K562 (cell line): ENCODE measurements around the gene PTCRA. TPM values are rescaled to one million over a fixed set of nuclear protein-coding genes. Genes with fewer than 3 reads are reported as not detected.

Experiments
- BCOR ChIP-seq: fragments of 450-650 bp; IDR thresholded peaks from 2 replicates; pipeline ENCODE4 v1.6.1; 2016
- CHD4 ChIP-seq: fragments of 200-600 bp; sonication (generic); IDR thresholded peaks from 3 replicates; pipeline ENCODE4 v1.6.1; 2012; ENCODE audit warnings: low read depth, mild to moderate bottlenecking, mixed read lengths, low read length, inconsistent platforms; ENCODE audit not compliant: insufficient read depth, insufficient replicate concordance, poor library complexity, severe bottlenecking
- MED1 ChIP-seq: sonication (generic); formaldehyde crosslinking; IDR thresholded peaks from 2 replicates; pipeline ENCODE4 v1.8.1; 2023; ENCODE audit warnings: missing genetic modification reagents, borderline replicate concordance
- POLR2A ChIP-seq: fragments of 450-650 bp; conservative IDR thresholded peaks from 2 replicates; pipeline ENCODE4 v1.6.1; 2016
- SREBF1 ChIP-seq: fragments of 150-350 bp; IDR thresholded peaks from 2 replicates; pipeline ENCODE4 v1.6.1; 2014; ENCODE audit warnings: antibody characterized with exemption, low read depth, low read length, borderline replicate concordance
- TBP ChIP-seq: optimal IDR thresholded peaks from 2 replicates; pipeline ENCODE3; 2011; ENCODE audit warnings: low read depth, low read length, improper control_type of control experiment
- TCF7 ChIP-seq: sonication (generic); IDR thresholded peaks from 2 replicates; pipeline ENCODE4 v1.6.1; 2016; ENCODE audit warnings: antibody characterized with exemption, borderline replicate concordance
- TEAD4 ChIP-seq, 2 experiments: sonication (generic) in 1 of 2; formaldehyde crosslinking in 1 of 2; IDR thresholded peaks; 2 replicates each; pipeline versions ENCODE4 v1.6.1 to v1.8.0; 2012 to 2022; ENCODE audit warnings: borderline replicate concordance in 1 of 2, inconsistent platforms in 1 of 2, low read length in 1 of 2, mild to moderate bottlenecking in 1 of 2, missing genetic modification reagents in 1 of 2
- THAP12 ChIP-seq: fragments of 250-450 bp; sonication (Bioruptor Pico); IDR thresholded peaks from 2 replicates; pipeline ENCODE4 v1.9.0; 2021; ENCODE audit warnings: mild to moderate bottlenecking, inconsistent platforms
- ZBED1 ChIP-seq: IDR thresholded peaks from 2 replicates; pipeline ENCODE4 v1.6.1; 2014
- ZFP36 ChIP-seq: fragments of 150-350 bp; IDR thresholded peaks from 2 replicates; pipeline ENCODE4 v1.6.1; 2018; ENCODE audit warnings: low read length, low read depth; ENCODE audit not compliant: partially characterized antibody
- ZKSCAN3 ChIP-seq: fragments of 250-450 bp; sonication (Bioruptor Pico); IDR thresholded peaks from 2 replicates; pipeline ENCODE4 v1.4.0; 2020
- ZNF274 ChIP-seq: IDR thresholded peaks from 2 replicates; pipeline ENCODE4 v1.6.1; 2011; ENCODE audit warnings: low read depth, mild to moderate bottlenecking, low read length, moderate library complexity, borderline replicate concordance
- polyA plus RNA-seq, 8 experiments: library from polyadenylated mRNA; depleted of rRNA in 4 of 8; stranded (reverse) in 5 of 8; unstranded in 3 of 8; fragments of >200 nt; fragmentation: Nextera tagmentation in 2 of 8; fragmentation: Illumina TruSeq in 1 of 8; extraction: Ambion mirVana in 2 of 8; extraction: Trizol in 1 of 8; gene quantifications; 2 replicates each; pipeline versions ENCODE4 v1.2.1 to v1.2.3, GENCODE V29; 2011 to 2014; ENCODE audit warnings: inconsistent platforms in 1 of 8, missing spikeins in 1 of 8
- total RNA-seq, 7 experiments: library from RNA; depleted of rRNA in 6 of 7; stranded (reverse); fragments of >200 nt in 6 of 7; fragmentation: Illumina TruSeq in 2 of 7; extraction: Trizol in 2 of 7; gene quantifications; 2 replicates each; pipeline versions ENCODE4 v1.2.1 to v1.2.3, GENCODE V29; 2011 to 2021; ENCODE audit warnings: low replicate concordance in 1 of 7
- TF ChIP-seq, protein P1 (sequence below): fragments of 200-600 bp; sonication (generic); IDR thresholded peaks from one replicate; pipeline ENCODE4 v1.6.1; 2012; ENCODE audit warnings: mild to moderate bottlenecking, low read depth, low read length, inconsistent platforms

Gene PTCRA
- total and polyA plus RNA-seq, 9 of the 15 experiments (the other 6 are each of a cell fraction or from before 2014, with no cell fraction given): 0.21 TPM; not detected in 8

GRCh38 chr6:42879372-42880239, 36.2 kb upstream of the PTCRA start, which contains the start of gene RPL7L1 (continued):
- TF ChIP-seq ZKSCAN3 (CRISPR knock-in tag): no peak
- TF ChIP-seq THAP12 (CRISPR knock-in tag): peak; percentile 81; the same call in 1 of the 2 replicates
- peak; percentile 31; the same call in 1 of the 2 replicates for TF ChIP-seq TEAD4 (IDR thresholded peaks at IDR 0.05; ENCODE audit: low read length)
- no peak for TF ChIP-seq TEAD4 (CRISPR knock-in tag; IDR thresholded peaks at IDR 0.05; ENCODE audit: borderline replicate concordance)
- TF ChIP-seq ZNF274: no peak
- peak; percentile 97 for TF ChIP-seq TBP
- no peak; the same call in 1 of the 2 replicates for TF ChIP-seq TCF7
- TF ChIP-seq, protein P1, sequence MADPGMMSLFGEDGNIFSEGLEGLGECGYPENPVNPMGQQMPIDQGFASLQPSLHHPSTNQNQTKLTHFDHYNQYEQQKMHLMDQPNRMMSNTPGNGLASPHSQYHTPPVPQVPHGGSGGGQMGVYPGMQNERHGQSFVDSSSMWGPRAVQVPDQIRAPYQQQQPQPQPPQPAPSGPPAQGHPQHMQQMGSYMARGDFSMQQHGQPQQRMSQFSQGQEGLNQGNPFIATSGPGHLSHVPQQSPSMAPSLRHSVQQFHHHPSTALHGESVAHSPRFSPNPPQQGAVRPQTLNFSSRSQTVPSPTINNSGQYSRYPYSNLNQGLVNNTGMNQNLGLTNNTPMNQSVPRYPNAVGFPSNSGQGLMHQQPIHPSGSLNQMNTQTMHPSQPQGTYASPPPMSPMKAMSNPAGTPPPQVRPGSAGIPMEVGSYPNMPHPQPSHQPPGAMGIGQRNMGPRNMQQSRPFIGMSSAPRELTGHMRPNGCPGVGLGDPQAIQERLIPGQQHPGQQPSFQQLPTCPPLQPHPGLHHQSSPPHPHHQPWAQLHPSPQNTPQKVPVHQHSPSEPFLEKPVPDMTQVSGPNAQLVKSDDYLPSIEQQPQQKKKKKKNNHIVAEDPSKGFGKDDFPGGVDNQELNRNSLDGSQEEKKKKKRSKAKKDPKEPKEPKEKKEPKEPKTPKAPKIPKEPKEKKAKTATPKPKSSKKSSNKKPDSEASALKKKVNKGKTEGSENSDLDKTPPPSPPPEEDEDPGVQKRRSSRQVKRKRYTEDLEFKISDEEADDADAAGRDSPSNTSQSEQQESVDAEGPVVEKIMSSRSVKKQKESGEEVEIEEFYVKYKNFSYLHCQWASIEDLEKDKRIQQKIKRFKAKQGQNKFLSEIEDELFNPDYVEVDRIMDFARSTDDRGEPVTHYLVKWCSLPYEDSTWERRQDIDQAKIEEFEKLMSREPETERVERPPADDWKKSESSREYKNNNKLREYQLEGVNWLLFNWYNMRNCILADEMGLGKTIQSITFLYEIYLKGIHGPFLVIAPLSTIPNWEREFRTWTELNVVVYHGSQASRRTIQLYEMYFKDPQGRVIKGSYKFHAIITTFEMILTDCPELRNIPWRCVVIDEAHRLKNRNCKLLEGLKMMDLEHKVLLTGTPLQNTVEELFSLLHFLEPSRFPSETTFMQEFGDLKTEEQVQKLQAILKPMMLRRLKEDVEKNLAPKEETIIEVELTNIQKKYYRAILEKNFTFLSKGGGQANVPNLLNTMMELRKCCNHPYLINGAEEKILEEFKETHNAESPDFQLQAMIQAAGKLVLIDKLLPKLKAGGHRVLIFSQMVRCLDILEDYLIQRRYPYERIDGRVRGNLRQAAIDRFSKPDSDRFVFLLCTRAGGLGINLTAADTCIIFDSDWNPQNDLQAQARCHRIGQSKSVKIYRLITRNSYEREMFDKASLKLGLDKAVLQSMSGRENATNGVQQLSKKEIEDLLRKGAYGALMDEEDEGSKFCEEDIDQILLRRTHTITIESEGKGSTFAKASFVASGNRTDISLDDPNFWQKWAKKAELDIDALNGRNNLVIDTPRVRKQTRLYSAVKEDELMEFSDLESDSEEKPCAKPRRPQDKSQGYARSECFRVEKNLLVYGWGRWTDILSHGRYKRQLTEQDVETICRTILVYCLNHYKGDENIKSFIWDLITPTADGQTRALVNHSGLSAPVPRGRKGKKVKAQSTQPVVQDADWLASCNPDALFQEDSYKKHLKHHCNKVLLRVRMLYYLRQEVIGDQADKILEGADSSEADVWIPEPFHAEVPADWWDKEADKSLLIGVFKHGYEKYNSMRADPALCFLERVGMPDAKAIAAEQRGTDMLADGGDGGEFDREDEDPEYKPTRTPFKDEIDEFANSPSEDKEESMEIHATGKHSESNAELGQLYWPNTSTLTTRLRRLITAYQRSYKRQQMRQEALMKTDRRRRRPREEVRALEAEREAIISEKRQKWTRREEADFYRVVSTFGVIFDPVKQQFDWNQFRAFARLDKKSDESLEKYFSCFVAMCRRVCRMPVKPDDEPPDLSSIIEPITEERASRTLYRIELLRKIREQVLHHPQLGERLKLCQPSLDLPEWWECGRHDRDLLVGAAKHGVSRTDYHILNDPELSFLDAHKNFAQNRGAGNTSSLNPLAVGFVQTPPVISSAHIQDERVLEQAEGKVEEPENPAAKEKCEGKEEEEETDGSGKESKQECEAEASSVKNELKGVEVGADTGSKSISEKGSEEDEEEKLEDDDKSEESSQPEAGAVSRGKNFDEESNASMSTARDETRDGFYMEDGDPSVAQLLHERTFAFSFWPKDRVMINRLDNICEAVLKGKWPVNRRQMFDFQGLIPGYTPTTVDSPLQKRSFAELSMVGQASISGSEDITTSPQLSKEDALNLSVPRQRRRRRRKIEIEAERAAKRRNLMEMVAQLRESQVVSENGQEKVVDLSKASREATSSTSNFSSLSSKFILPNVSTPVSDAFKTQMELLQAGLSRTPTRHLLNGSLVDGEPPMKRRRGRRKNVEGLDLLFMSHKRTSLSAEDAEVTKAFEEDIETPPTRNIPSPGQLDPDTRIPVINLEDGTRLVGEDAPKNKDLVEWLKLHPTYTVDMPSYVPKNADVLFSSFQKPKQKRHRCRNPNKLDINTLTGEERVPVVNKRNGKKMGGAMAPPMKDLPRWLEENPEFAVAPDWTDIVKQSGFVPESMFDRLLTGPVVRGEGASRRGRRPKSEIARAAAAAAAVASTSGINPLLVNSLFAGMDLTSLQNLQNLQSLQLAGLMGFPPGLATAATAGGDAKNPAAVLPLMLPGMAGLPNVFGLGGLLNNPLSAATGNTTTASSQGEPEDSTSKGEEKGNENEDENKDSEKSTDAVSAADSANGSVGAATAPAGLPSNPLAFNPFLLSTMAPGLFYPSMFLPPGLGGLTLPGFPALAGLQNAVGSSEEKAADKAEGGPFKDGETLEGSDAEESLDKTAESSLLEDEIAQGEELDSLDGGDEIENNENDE: no peak
- TF ChIP-seq ZFP36: peak; percentile 26
- TF ChIP-seq POLR2A: peak; percentile 99
- TF ChIP-seq MED1 (CRISPR knock-in tag): no peak
- TF ChIP-seq CHD4: no peak
- TF ChIP-seq SREBF1: no peak
- peak; percentile 68 for TF ChIP-seq BCOR
- TF ChIP-seq ZBED1: peak; percentile 6; the same call in 1 of the 2 replicates
